OCI-LY1 (cell line): ENCODE results near the gene TSN.

ENCODE experiments used
- H2AFZ ChIP-seq: fragments of 200-600 bp; sonication (generic), shearing (Covaris generic); 2 replicates; pipeline ENCODE4 v1.6.0; 2014; ENCODE audit warnings: antibody characterized with exemption, mild to moderate bottlenecking, low read length
- H3F3A ChIP-seq: fragments of 200-600 bp; sonication (generic), shearing (Covaris generic); 2 replicates; pipeline ENCODE4 v1.6.0; 2014; ENCODE audit warnings: mild to moderate bottlenecking, antibody characterized with exemption, low read length, moderate library complexity; ENCODE audit not compliant: insufficient read depth
- H3K27ac ChIP-seq: fragments of 200-600 bp; sonication (generic); 2 replicates; pipeline ENCODE4 v1.5.1; 2014; ENCODE audit warnings: low read length, mixed run types, mild to moderate bottlenecking, low read depth; ENCODE audit not compliant: poor library complexity, severe bottlenecking
- H3K27me3 ChIP-seq: fragments of 200-600 bp; sonication (generic); 2 replicates; pipeline ENCODE4 v1.6.0; 2014; ENCODE audit warnings: antibody characterized with exemption, mild to moderate bottlenecking, low read length, moderate library complexity; ENCODE audit not compliant: insufficient read depth
- H3K36me3 ChIP-seq: fragments of 200-600 bp; sonication (generic); 2 replicates; pipeline ENCODE4 v1.6.1; 2014; ENCODE audit warnings: mild to moderate bottlenecking, antibody characterized with exemption, low read length, moderate library complexity, mixed read lengths; ENCODE audit not compliant: insufficient read depth
- H3K4me1 ChIP-seq: fragments of 200-600 bp; sonication (generic); 2 replicates; pipeline ENCODE4 v1.5.1; 2014; ENCODE audit warnings: mild to moderate bottlenecking, low read length, moderate library complexity; ENCODE audit not compliant: insufficient read depth, severe bottlenecking
- H3K4me2 ChIP-seq: fragments of 200-600 bp; sonication (generic), shearing (Covaris generic); 2 replicates; pipeline ENCODE4 v1.6.1; 2014; ENCODE audit warnings: low read length
- H3K4me3 ChIP-seq: fragments of 200-600 bp; sonication (generic); 2 replicates; pipeline ENCODE4 v1.5.1; 2014; ENCODE audit warnings: low read length, low read depth, mild to moderate bottlenecking, mixed read lengths; ENCODE audit not compliant: poor library complexity, severe bottlenecking
- H3K79me2 ChIP-seq: fragments of 200-600 bp; shearing (Covaris generic); 2 replicates; pipeline ENCODE4 v1.6.1; 2016; ENCODE audit warnings: mixed run types, low read length, mixed read lengths; ENCODE audit not compliant: insufficient read depth
- H3K9ac ChIP-seq: fragments of 200-600 bp; sonication (generic), shearing (Covaris generic); 2 replicates; pipeline ENCODE4 v1.6.1; 2014; ENCODE audit warnings: mild to moderate bottlenecking, low read length, mixed read lengths
- H3K9me2 ChIP-seq: fragments of 200-600 bp; sonication (generic), shearing (Covaris generic); 2 replicates; pipeline ENCODE4 v1.6.1; 2014; ENCODE audit warnings: low read depth, mild to moderate bottlenecking, low read length, mixed read lengths
- H3K9me3 ChIP-seq: fragments of 200-600 bp; shearing (Covaris generic); 2 replicates; pipeline ENCODE4 v1.6.1; 2014; ENCODE audit warnings: low read length, mixed read lengths
- H4K20me1 ChIP-seq: fragments of 200-600 bp; sonication (generic), shearing (Covaris generic); 2 replicates; pipeline ENCODE4 v1.6.0; 2016; ENCODE audit warnings: mild to moderate bottlenecking, low read length; ENCODE audit not compliant: insufficient read depth
- EZH2 ChIP-seq: fragments of 200-600 bp; sonication (generic), shearing (Covaris generic); IDR thresholded peaks from 2 replicates; pipeline ENCODE4 v1.8.0; 2017; ENCODE audit warnings: borderline replicate concordance, mixed run types, mild to moderate bottlenecking, antibody characterized with exemption, low read length, moderate library complexity, mixed read lengths
- TF ChIP-seq, protein P1 (sequence below): fragments of 200-600 bp; sonication (generic), shearing (Covaris generic); IDR thresholded peaks from 2 replicates; pipeline ENCODE4 v1.5.1; 2017; ENCODE audit warnings: mild to moderate bottlenecking, antibody characterized with exemption, low read length, moderate library complexity, mixed read lengths

Gene TSN

DNA sequence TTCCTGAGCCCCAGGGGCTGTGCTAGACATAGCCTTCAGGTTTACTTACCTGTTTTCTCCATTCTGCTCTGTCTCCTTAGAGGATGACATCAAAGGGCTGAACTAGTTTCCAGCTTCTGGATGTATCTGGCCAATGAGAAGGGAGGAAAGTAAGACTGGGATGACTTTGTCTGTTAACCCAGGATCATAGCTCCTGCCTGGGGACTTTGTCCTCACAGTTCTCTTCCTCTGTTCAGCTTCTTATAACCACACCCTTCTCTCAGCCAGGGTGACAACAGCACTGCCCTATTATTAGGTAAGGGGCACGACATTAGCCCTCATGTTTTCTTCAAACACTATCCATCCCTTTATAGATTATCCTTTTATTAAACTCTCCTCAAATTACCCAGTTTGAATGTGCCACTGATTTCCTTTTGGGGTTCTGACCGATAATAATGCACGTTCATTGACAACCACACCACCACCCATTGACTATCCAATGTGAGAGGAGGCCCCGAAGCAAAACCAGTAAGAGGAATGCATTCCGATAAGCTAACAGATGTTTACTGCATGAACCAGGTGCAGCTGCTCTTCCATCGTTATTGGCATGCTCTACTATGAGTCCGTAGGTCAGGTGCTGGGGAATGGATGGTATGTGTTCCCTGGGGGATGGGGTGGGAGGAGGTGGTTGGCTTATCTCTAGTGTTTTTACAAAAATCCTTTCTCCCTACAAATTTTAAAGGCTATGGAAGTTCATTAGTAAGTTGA is 23.5 kb downstream of the TSN start:
- H3K27ac ChIP-seq: no peak overlapping the region
- no peaks in the 10 kb centered on the region for H3F3A ChIP-seq
- H2AFZ ChIP-seq: no peak overlapping the region
- H3K9me2 ChIP-seq: no peaks in the 10 kb centered on the region
- H3K4me3 ChIP-seq: no peak overlapping the region
- no peak overlapping the region for H3K4me2 ChIP-seq
- H3K4me1 ChIP-seq: peaks cover 31% of the 10 kb centered on the region
- H3K9ac ChIP-seq: no peak overlapping the region
- no peaks in the 10 kb centered on the region for H4K20me1 ChIP-seq
- no peaks in the 10 kb centered on the region for H3K9me3 ChIP-seq
- TF ChIP-seq, protein P1, sequence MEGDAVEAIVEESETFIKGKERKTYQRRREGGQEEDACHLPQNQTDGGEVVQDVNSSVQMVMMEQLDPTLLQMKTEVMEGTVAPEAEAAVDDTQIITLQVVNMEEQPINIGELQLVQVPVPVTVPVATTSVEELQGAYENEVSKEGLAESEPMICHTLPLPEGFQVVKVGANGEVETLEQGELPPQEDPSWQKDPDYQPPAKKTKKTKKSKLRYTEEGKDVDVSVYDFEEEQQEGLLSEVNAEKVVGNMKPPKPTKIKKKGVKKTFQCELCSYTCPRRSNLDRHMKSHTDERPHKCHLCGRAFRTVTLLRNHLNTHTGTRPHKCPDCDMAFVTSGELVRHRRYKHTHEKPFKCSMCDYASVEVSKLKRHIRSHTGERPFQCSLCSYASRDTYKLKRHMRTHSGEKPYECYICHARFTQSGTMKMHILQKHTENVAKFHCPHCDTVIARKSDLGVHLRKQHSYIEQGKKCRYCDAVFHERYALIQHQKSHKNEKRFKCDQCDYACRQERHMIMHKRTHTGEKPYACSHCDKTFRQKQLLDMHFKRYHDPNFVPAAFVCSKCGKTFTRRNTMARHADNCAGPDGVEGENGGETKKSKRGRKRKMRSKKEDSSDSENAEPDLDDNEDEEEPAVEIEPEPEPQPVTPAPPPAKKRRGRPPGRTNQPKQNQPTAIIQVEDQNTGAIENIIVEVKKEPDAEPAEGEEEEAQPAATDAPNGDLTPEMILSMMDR: no peak
- TF ChIP-seq EZH2: no peak
- H3K27me3 ChIP-seq: no peaks in the 10 kb centered on the region
- no peaks in the 10 kb centered on the region for H3K36me3 ChIP-seq
- no peaks in the 10 kb centered on the region for H3K79me2 ChIP-seq

DNA sequence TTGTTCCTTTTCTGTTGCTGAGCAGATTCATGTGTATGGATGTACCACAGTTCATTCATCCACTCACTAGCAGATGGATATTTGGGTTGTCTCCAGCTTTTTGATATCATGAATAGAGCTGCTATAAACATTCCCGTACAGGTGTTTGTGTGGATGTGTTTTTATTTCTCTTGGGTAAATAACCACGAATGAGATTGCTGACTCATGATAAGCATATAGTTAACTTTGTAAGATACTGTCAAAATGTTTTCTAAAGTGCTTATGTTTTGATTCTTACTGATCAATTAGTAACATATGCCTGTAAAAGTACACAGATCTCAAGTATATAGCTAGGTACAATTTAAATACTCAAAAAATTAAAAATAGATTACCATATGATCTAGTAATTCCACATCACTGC is 27.7 kb downstream of the TSN start:
- no peak for TF ChIP-seq EZH2
- TF ChIP-seq, protein P1: no peak
- Histone ChIP-seq H3K4me1 (peaks cover 6% of the 10 kb centered on the region), H3F3A (no peaks in the 10 kb centered on the region), H3K4me2 (no peak overlapping the region), H4K20me1 (no peaks in the 10 kb centered on the region), H3K79me2 (no peaks in the 10 kb centered on the region), H3K27ac (no peak overlapping the region), H3K27me3 (no peaks in the 10 kb centered on the region), H3K4me3 (no peak overlapping the region), H3K9ac (no peak overlapping the region), H3K36me3 (no peaks in the 10 kb centered on the region), H2AFZ (no peak overlapping the region), H3K9me3 (no peaks in the 10 kb centered on the region), H3K9me2 (no peaks in the 10 kb centered on the region)

DNA sequence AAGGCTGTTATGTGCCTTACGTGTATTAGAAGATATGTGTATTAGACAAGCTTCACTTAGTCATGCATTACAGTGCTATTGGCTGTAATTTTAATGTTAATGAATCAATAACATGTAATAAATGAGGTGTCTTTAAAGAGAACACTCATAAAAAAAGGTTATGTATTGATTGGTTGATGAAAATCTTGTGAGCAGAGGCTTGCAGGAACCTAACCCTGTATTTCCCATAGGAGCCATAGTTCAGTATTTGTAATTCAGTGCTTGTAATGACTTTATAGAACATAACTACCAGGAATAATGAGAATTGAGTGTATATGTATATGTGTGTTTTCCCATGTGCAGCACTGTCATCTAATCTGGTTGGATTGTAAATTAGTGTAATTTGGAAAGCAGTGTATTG is 33.2 kb downstream of the TSN start:
- Histone ChIP-seq H3F3A (no peaks in the 10 kb centered on the region), H3K79me2 (no peaks in the 10 kb centered on the region), H3K4me2 (no peak overlapping the region), H3K4me3 (no peak overlapping the region), H3K9ac (no peak overlapping the region), H3K4me1 (peaks cover 30% of the 10 kb centered on the region), H3K36me3 (no peaks in the 10 kb centered on the region), H4K20me1 (no peaks in the 10 kb centered on the region), H3K9me2 (no peaks in the 10 kb centered on the region), H3K27me3 (no peaks in the 10 kb centered on the region), H2AFZ (no peak overlapping the region), H3K9me3 (no peaks in the 10 kb centered on the region), H3K27ac (no peak overlapping the region)
- TF ChIP-seq, protein P1: no peak
- TF ChIP-seq EZH2: no peak
